Measurements from ENCODE around the gene DLX5.

The DLX5 gene

DNA sequence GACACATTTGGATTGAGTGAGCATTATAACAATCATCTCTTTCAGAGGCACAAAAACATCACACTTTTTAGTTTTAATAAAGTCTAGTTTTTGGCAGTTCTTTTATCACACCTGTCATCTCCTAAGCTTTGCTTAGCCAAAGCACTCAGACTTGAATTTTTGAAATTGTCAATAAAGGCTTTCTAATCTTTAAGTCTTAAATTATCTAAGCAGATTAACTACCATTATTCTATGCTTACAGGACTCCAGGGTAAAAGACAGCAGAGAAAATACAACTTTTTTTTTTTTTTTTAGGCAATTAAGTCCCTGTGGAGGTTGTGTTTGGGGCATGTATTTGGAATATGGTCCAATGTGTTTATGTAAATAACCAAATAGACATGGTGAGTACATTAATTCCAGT lies 36.9 kb downstream of the DLX5 start:
- DNase-seq, result no peak

DNA sequence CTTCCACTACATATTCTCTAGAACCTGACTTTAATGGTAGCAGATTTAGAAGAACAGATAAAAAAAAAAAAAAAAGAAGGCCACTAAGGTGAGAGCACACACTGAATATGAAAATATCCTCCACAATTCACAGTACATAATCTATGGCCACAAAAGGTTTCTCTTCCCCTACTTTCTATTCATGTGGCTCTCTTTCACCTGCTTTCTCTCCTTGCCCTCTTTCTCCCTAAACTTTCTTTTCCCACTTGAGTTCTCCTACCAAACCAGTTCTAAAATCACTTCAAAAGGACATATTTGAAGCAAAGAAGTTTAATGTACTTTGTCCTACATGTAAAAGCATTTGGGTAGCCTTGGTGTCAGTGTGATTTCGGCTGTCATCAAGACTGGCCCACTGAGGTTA lies 37.7 kb downstream of the DLX5 start:
- DNase-seq, result no peak

DNA sequence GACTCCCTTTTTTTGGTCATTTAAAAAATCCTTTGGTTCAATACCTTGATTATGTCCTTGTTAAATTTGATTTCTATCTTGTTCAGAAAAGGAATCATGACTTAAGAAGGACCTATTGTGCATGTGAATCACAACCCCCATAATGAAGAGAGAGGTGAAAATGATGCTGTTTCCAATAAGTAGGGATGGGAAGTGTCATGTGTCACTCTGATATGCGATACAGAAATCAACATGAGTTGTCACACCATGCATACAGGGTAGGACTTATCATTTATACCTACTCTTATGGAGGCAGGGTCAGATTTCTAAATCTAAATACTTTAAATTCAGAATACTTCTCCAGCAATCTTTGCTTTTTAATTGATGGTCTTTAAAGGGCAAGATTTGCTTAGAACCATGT lies 38.6 kb downstream of the DLX5 start:
- no peak for DNase-seq

DNA sequence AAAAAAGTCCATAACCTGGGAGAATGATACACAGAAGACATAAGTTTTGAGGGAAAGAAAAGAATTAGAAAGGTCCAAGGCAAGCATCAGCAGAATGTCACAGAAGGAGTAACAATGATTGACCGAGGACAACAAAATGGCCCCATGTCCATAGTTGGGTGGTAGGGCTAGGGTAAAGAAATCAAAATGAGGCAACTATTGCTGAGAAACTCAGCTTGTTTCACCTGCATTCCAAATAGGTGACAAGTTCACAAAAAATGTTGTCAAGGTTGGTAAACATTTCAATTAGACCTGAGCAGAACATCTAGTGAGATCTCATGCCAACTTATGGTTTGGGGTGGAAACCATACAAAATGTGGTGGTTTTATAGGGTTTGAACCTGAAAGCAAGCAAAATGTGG lies 42.0 kb downstream of the DLX5 start:
- no peak for DNase-seq

DNA sequence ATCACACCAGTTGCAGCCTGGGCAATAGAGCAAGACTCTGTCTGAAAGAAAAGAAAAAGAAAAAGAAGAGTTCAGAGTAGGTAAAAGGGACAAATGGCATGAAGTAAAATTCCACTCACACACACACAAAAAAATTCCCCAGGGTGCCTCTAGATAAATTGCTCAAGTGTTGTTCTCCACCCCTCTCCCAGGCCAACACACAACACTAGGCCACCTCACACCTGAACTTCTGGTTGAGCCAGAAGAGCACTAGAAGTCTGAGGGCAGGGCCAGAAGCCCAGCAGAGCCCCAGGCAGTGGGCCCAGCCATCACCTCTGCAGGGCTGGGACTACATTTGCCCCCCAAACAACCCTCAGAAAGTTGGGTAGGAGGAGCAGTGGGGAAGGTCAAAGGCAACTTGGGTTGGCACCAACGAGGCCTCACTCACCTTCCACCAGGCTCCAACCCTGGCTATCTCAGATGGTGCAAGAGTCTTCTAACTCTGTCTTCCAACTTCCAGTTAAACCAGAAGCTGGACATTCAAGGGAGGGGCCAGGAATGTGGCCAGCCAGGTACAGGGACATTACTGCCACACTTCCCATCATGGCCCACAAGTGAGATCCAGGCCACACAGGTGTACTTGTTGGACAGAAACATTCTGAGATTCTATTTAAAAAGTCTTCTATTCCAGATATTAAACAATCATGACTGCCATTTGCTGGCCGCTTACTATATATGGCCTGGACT lies 44.9 kb downstream of the DLX5 start:
- DNase-seq, result no peak

DNA sequence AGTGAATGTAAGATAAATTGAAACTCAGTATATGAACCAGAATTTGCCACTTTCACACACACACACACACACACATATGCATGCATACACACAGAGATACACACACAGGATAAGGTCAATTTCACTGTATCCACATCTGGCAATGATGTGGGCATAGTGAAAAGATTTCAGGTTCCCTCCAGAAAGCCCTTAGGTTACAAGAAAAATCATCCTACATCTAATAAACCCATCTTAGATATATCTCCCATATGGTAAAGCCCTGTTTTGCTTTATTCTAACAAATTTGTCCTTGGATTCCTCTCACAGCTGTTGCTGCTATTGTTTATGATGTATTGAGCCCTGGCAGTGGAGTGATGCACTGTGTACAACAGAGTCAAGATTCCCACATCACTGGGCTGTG lies 47.2 kb downstream of the DLX5 start:
- DNase-seq, result no peak

DNA sequence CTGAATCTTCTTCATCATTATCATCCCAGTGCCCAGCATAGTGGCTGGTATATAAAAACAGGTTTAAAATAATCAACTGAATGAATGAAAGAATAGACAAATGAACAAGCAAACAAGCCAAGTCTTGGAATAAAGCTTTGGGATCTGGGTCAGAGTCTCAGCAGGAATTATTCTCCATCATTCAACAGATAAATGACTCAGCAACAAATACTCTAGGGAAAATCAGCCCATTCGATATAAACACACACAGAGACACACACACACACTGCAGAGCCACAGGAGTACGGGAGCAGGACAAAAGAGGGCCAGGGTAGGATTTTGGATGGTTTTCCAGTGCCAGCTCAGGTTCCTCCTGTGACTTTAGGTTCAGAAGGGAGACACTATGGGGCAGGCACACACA lies 48.5 kb downstream of the DLX5 start:
- DNase-seq, result no peak

DNA sequence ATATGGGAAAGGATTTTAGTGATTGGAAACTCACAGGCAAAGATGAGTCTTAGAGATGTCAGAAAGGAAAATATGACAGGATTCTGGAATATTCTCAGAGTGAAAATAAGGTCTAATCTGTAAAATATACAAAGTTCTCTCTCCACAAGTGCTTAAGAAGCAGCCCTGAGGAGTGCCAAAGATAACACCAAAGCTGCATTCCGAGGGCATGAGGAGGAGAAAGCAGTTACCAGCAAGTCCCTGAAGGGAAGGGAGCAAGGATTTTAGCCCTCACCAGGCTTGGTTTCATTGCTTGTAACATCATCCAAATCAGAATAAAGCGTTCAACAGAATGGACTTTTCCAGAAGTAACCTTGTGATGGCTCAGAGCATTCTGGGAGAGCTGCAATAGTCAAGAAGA lies 50.6 kb downstream of the DLX5 start:
- no peak for DNase-seq

DNA sequence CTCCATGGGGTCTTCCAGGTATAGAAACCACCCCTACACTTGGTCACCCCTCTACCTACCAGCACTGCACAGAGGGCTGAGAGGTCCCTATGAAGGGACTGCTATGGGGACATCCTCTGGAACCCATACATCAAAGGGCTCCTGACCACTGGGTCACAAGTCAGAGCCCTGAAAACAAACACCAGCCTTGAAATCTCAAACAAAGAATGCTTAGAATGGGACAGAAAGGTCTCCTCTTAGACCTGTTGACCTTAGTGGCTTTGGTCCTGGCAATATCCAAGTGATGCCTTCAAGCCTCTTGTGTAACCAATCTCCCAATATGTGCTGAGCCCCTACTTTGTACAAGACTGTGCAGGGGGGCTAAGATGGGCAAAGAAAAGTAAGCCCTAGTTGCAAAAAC lies 53.9 kb downstream of the DLX5 start:
- DNase-seq, result no peak
